ENCODE measurements around the gene TRIM66. TPM values are rescaled to one million over a fixed set of nuclear protein-coding genes. Genes with fewer than 3 reads are reported as not detected.

The TRIM66 gene
- total and polyA plus RNA-seq, 9 of the 15 experiments (the other 6 are each of a cell fraction or from before 2014, with no cell fraction given): 1.1 to 7.3 (median 4.9) TPM

- TF ChIP-seq, protein P1, sequence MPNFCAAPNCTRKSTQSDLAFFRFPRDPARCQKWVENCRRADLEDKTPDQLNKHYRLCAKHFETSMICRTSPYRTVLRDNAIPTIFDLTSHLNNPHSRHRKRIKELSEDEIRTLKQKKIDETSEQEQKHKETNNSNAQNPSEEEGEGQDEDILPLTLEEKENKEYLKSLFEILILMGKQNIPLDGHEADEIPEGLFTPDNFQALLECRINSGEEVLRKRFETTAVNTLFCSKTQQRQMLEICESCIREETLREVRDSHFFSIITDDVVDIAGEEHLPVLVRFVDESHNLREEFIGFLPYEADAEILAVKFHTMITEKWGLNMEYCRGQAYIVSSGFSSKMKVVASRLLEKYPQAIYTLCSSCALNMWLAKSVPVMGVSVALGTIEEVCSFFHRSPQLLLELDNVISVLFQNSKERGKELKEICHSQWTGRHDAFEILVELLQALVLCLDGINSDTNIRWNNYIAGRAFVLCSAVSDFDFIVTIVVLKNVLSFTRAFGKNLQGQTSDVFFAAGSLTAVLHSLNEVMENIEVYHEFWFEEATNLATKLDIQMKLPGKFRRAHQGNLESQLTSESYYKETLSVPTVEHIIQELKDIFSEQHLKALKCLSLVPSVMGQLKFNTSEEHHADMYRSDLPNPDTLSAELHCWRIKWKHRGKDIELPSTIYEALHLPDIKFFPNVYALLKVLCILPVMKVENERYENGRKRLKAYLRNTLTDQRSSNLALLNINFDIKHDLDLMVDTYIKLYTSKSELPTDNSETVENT (CRISPR knock-in tag; IDR thresholded peaks at IDR 0.05): peak; percentile 7; the same call in 1 of the 2 replicates
- TF ChIP-seq PATZ1 (CRISPR knock-in tag; IDR thresholded peaks at IDR 0.05; ENCODE audit: borderline replicate concordance): no peak
- TF ChIP-seq KLF16 (IDR thresholded peaks at IDR 0.05): no peak
- TF ChIP-seq ZBTB7A (IDR thresholded peaks at IDR 0.05; ENCODE audit: borderline replicate concordance, control insufficient read depth, low read depth, low read length): no peak; the same call in 1 of the 2 replicates
- no peak for TF ChIP-seq ZNF436 (CRISPR knock-in tag; IDR thresholded peaks at IDR 0.05)
- TF ChIP-seq, protein P2, sequence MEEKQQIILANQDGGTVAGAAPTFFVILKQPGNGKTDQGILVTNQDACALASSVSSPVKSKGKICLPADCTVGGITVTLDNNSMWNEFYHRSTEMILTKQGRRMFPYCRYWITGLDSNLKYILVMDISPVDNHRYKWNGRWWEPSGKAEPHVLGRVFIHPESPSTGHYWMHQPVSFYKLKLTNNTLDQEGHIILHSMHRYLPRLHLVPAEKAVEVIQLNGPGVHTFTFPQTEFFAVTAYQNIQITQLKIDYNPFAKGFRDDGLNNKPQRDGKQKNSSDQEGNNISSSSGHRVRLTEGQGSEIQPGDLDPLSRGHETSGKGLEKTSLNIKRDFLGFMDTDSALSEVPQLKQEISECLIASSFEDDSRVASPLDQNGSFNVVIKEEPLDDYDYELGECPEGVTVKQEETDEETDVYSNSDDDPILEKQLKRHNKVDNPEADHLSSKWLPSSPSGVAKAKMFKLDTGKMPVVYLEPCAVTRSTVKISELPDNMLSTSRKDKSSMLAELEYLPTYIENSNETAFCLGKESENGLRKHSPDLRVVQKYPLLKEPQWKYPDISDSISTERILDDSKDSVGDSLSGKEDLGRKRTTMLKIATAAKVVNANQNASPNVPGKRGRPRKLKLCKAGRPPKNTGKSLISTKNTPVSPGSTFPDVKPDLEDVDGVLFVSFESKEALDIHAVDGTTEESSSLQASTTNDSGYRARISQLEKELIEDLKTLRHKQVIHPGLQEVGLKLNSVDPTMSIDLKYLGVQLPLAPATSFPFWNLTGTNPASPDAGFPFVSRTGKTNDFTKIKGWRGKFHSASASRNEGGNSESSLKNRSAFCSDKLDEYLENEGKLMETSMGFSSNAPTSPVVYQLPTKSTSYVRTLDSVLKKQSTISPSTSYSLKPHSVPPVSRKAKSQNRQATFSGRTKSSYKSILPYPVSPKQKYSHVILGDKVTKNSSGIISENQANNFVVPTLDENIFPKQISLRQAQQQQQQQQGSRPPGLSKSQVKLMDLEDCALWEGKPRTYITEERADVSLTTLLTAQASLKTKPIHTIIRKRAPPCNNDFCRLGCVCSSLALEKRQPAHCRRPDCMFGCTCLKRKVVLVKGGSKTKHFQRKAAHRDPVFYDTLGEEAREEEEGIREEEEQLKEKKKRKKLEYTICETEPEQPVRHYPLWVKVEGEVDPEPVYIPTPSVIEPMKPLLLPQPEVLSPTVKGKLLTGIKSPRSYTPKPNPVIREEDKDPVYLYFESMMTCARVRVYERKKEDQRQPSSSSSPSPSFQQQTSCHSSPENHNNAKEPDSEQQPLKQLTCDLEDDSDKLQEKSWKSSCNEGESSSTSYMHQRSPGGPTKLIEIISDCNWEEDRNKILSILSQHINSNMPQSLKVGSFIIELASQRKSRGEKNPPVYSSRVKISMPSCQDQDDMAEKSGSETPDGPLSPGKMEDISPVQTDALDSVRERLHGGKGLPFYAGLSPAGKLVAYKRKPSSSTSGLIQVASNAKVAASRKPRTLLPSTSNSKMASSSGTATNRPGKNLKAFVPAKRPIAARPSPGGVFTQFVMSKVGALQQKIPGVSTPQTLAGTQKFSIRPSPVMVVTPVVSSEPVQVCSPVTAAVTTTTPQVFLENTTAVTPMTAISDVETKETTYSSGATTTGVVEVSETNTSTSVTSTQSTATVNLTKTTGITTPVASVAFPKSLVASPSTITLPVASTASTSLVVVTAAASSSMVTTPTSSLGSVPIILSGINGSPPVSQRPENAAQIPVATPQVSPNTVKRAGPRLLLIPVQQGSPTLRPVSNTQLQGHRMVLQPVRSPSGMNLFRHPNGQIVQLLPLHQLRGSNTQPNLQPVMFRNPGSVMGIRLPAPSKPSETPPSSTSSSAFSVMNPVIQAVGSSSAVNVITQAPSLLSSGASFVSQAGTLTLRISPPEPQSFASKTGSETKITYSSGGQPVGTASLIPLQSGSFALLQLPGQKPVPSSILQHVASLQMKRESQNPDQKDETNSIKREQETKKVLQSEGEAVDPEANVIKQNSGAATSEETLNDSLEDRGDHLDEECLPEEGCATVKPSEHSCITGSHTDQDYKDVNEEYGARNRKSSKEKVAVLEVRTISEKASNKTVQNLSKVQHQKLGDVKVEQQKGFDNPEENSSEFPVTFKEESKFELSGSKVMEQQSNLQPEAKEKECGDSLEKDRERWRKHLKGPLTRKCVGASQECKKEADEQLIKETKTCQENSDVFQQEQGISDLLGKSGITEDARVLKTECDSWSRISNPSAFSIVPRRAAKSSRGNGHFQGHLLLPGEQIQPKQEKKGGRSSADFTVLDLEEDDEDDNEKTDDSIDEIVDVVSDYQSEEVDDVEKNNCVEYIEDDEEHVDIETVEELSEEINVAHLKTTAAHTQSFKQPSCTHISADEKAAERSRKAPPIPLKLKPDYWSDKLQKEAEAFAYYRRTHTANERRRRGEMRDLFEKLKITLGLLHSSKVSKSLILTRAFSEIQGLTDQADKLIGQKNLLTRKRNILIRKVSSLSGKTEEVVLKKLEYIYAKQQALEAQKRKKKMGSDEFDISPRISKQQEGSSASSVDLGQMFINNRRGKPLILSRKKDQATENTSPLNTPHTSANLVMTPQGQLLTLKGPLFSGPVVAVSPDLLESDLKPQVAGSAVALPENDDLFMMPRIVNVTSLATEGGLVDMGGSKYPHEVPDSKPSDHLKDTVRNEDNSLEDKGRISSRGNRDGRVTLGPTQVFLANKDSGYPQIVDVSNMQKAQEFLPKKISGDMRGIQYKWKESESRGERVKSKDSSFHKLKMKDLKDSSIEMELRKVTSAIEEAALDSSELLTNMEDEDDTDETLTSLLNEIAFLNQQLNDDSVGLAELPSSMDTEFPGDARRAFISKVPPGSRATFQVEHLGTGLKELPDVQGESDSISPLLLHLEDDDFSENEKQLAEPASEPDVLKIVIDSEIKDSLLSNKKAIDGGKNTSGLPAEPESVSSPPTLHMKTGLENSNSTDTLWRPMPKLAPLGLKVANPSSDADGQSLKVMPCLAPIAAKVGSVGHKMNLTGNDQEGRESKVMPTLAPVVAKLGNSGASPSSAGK (IDR thresholded peaks at IDR 0.05): peak; percentile 44; the same call in 1 of the 2 replicates
- 0 out of 2 replicates have a peak, but pooled peaks have one; percentile 22 for TF ChIP-seq HMGXB4 (CRISPR knock-in tag; IDR thresholded peaks at IDR 0.05)
Observed at GRCh38 chr11:8682303-8683114, at the start of gene TRIM66, which contains the start of gene RPL27A (continued).

Measured in K562 (cell line).